Neural cell (in vitro differentiated cells): ENCODE results near the gene CTNNA2. TPM values are rescaled to one million over a fixed set of nuclear protein-coding genes. Genes with fewer than 3 reads are reported as not detected.

Source experiments
- H2AFZ ChIP-seq: fragments of 200-600, 300-800 bp; sonication (generic), shearing (Covaris generic); 2 replicates; pipeline ENCODE4 v1.6.0; 2014; ENCODE audit warnings: low read depth, mild to moderate bottlenecking, antibody characterized with exemption, low read length, moderate library complexity
- H3F3A ChIP-seq: fragments of 200-600 bp; shearing (Covaris generic); 2 replicates; pipeline ENCODE4 v1.6.1; 2016; ENCODE audit warnings: mild to moderate bottlenecking, moderate library complexity, mixed read lengths, antibody characterized with exemption, low read length; ENCODE audit not compliant: insufficient read depth, poor library complexity, severe bottlenecking
- H3K27ac ChIP-seq: fragments of 200-600, 300-800 bp; sonication (generic), shearing (Covaris generic); 2 replicates; pipeline ENCODE4 v1.5.1; 2014; ENCODE audit warnings: mild to moderate bottlenecking, low read length, moderate library complexity
- H3K27me3 ChIP-seq: fragments of 300-800, 200-600 bp; sonication (generic), shearing (Covaris generic); 2 replicates; pipeline ENCODE4 v1.6.0; 2014; ENCODE audit warnings: mild to moderate bottlenecking, low read depth, low read length, moderate library complexity; ENCODE audit not compliant: insufficient read depth
- H3K36me3 ChIP-seq: fragments of 300-800, 200-600 bp; sonication (generic), shearing (Covaris generic); 2 replicates; pipeline ENCODE4 v1.5.1; 2014; ENCODE audit warnings: mild to moderate bottlenecking, antibody characterized with exemption, low read length, moderate library complexity; ENCODE audit not compliant: insufficient read depth
- H3K4me2 ChIP-seq: fragments of 300-800, 200-600 bp; sonication (generic), shearing (Covaris generic); 2 replicates; pipeline ENCODE4 v1.6.0; 2014; ENCODE audit warnings: mild to moderate bottlenecking, low read length
- H3K4me3 ChIP-seq: fragments of 300-800, 200-600 bp; sonication (generic), shearing (Covaris generic); 2 replicates; pipeline ENCODE4 v1.5.1; 2014; ENCODE audit warnings: mild to moderate bottlenecking, low read length, moderate library complexity
- H3K79me2 ChIP-seq: fragments of 200-600 bp; shearing (Covaris generic); replicated peaks from 2 replicates; pipeline ENCODE4 v1.6.0; 2014; ENCODE audit warnings: mild to moderate bottlenecking, low read length, moderate library complexity; ENCODE audit not compliant: insufficient read depth
- H3K9ac ChIP-seq: fragments of 300-800, 200-600 bp; sonication (generic), shearing (Covaris generic); 2 replicates; pipeline ENCODE4 v1.6.1; 2016; ENCODE audit warnings: mild to moderate bottlenecking, low read length, mixed read lengths
- H3K9me2 ChIP-seq: fragments of 200-600 bp; shearing (Covaris generic); 2 replicates; pipeline ENCODE4 v1.6.1; 2016; ENCODE audit warnings: mild to moderate bottlenecking, low read length, mixed read lengths; ENCODE audit not compliant: insufficient read depth
- H3K9me3 ChIP-seq: fragments of 200-600, 300-800 bp; sonication (generic), shearing (Covaris generic); 2 replicates; pipeline ENCODE4 v1.6.1; 2016; ENCODE audit warnings: mild to moderate bottlenecking, mixed run types, low read length, moderate library complexity, mixed read lengths
- H4K20me1 ChIP-seq: fragments of 200-600 bp; shearing (Covaris generic); 2 replicates; pipeline ENCODE4 v1.6.1; 2016; ENCODE audit warnings: mild to moderate bottlenecking, mixed run types; ENCODE audit not compliant: insufficient read depth
- CTCF ChIP-seq: fragments of 450-650 bp; IDR thresholded peaks from 2 replicates; pipeline ENCODE4 v1.5.1; 2014; ENCODE audit warnings: antibody characterized with exemption, mild to moderate bottlenecking, moderate library complexity; ENCODE audit not compliant: poor library complexity, severe bottlenecking
- EP300 ChIP-seq: fragments of 450-650 bp; conservative IDR thresholded peaks from 2 replicates; pipeline ENCODE4 v1.6.1; 2014; ENCODE audit warnings: antibody characterized with exemption, mild to moderate bottlenecking, moderate library complexity; ENCODE audit not compliant: poor library complexity, severe bottlenecking
- EZH2 ChIP-seq: fragments of 200-600, 300-800 bp; shearing (Covaris generic), sonication (generic); IDR thresholded peaks from 2 replicates; pipeline ENCODE4 v1.6.1; 2014; ENCODE audit warnings: antibody characterized with exemption, low read length, borderline replicate concordance, mild to moderate bottlenecking; ENCODE audit not compliant: insufficient read depth, poor library complexity, severe bottlenecking
- MXI1 ChIP-seq: fragments of 450-650 bp; conservative IDR thresholded peaks from 2 replicates; pipeline ENCODE4 v1.6.1; 2014; ENCODE audit warnings: antibody characterized with exemption, mild to moderate bottlenecking; ENCODE audit not compliant: poor library complexity, severe bottlenecking
- POLR2AphosphoS5 ChIP-seq: IDR thresholded peaks from 2 replicates; pipeline ENCODE4 v1.6.1; 2012
- RAD21 ChIP-seq: fragments of 450-650 bp; conservative IDR thresholded peaks from 2 replicates; pipeline ENCODE4 v1.6.1; 2014; ENCODE audit warnings: antibody characterized with exemption, mild to moderate bottlenecking, moderate library complexity
- REST ChIP-seq: IDR thresholded peaks from 2 replicates; pipeline ENCODE4 v1.6.1; 2012; ENCODE audit warnings: borderline replicate concordance
- SMC3 ChIP-seq: fragments of 450-650 bp; conservative IDR thresholded peaks from 2 replicates; pipeline ENCODE4 v1.6.1; 2014; ENCODE audit warnings: antibody characterized with exemption, mild to moderate bottlenecking, moderate library complexity; ENCODE audit not compliant: poor library complexity
- TAF1 ChIP-seq: IDR thresholded peaks from 2 replicates; pipeline ENCODE4 v1.6.1; 2012; ENCODE audit warnings: low read depth
- polyA plus RNA-seq: library from polyadenylated mRNA; depleted of rRNA; stranded (reverse); fragments of >200 nt; gene quantifications from 2 replicates; pipeline ENCODE4 v1.2.3, GENCODE V29; 2014

CTNNA2 gene
- polyA plus RNA-seq, 1 donor from 2014 or later: 194 TPM

GRCh38 chr2:80670763-80671162 is 1157.9 kb downstream of the CTNNA2 start:
- TF ChIP-seq POLR2AphosphoS5: no peak
- no peak for TF ChIP-seq TAF1
- no peak for TF ChIP-seq RAD21
- no peak for TF ChIP-seq EZH2
- no peak for TF ChIP-seq REST
- TF ChIP-seq CTCF: no peak
- TF ChIP-seq SMC3: no peak
- TF ChIP-seq EP300: no peak
- no peak for TF ChIP-seq MXI1
- H3K4me3 ChIP-seq: no peak overlapping the region
- no peaks in the 10 kb centered on the region for H3K36me3 ChIP-seq
- no peaks in the 10 kb centered on the region for H3K9me2 ChIP-seq
- H2AFZ ChIP-seq: no peak overlapping the region
- H3K27me3 ChIP-seq: no peaks in the 10 kb centered on the region
- H3K4me2 ChIP-seq: no peak overlapping the region
- no peak overlapping the region for H3K9ac ChIP-seq
- no peak overlapping the region for H3K27ac ChIP-seq
- H3K79me2 ChIP-seq: no peaks in the 10 kb centered on the region
- H3F3A ChIP-seq: no peaks in the 10 kb centered on the region
- no peaks in the 10 kb centered on the region for H4K20me1 ChIP-seq
- no peaks in the 10 kb centered on the region for H3K9me3 ChIP-seq

- no peaks in the 10 kb centered on the region for H3K9me3 ChIP-seq
- no peaks in the 10 kb centered on the region for H3K27me3 ChIP-seq
- H2AFZ ChIP-seq: no peak overlapping the region
- no peak overlapping the region for H3K9ac ChIP-seq
- H3K9me2 ChIP-seq: no peaks in the 10 kb centered on the region
- H3K36me3 ChIP-seq: no peaks in the 10 kb centered on the region
- no peak overlapping the region for H3K27ac ChIP-seq
- TF ChIP-seq EZH2 (no peak), SMC3 (no peak), TAF1 (no peak), CTCF (no peak), REST (no peak), RAD21 (no peak), POLR2AphosphoS5 (no peak), EP300 (no peak)
- no peaks in the 10 kb centered on the region for H4K20me1 ChIP-seq
- no peaks in the 10 kb centered on the region for H3F3A ChIP-seq
- H3K4me2 ChIP-seq: no peak overlapping the region
- H3K4me3 ChIP-seq: no peak overlapping the region
- H3K79me2 ChIP-seq: no peaks in the 10 kb centered on the region
Measured at GRCh38 chr2:80687524-80687923, 1174.7 kb downstream of the CTNNA2 start.
